GM19023 (cell line): ENCODE data around the gene EIF2AK2.

Experiments used
- ATAC-seq: cut with Tn5 transposase; IDR thresholded peaks from one replicate; pipeline ENCODE4 v1.9.1; 2021; ENCODE audit warnings: mild to moderate bottlenecking, moderate library complexity; ENCODE audit not compliant: unreplicated experiment

Gene EIF2AK2

GRCh38 chr2:37104178-37104577 is 52.6 kb downstream of the EIF2AK2 start:
- no peak for ATAC-seq

- ATAC-seq: no peak
These were observed 54.2 kb downstream of the EIF2AK2 start for GRCh38 chr2:37102588-37102987.

GRCh38 chr2:37100054-37100453 is 56.7 kb downstream of the EIF2AK2 start:
- ATAC-seq: no peak

GRCh38 chr2:37098416-37099118 is 58.2 kb downstream of the EIF2AK2 start:
- ATAC-seq: no peak

GRCh38 chr2:37096568-37096967 is 60.2 kb downstream of the EIF2AK2 start:
- ATAC-seq: no peak

GRCh38 chr2:37091873-37092272 is 64.9 kb downstream of the EIF2AK2 start:
- no peak for ATAC-seq

GRCh38 chr2:37090019-37090477 is 66.7 kb downstream of the EIF2AK2 start:
- peak; percentile 80 for ATAC-seq

GRCh38 chr2:37085731-37086147 is 71.0 kb downstream of the EIF2AK2 start:
- ATAC-seq: no peak

- ATAC-seq: no peak
These were observed 72.0 kb downstream of the EIF2AK2 start for GRCh38 chr2:37084797-37085196.

GRCh38 chr2:37083873-37084794 is 72.6 kb downstream of the EIF2AK2 start, which contains the start of the genes GPATCH11 and HEATR5B:
TSS of gene GPATCH11 (plus strand) at chr2:37084518. CDS start at chr2:37088382, 3,864 bp downstream.
TSS of gene HEATR5B (minus strand) at chr2:37084372. CDS start at chr2:37083414, 958 bp downstream.
- peak; percentile 88 for ATAC-seq

- ATAC-seq: no peak
These were observed 76.1 kb downstream of the EIF2AK2 start for GRCh38 chr2:37080689-37081088.

GRCh38 chr2:37080266-37080665 is 76.5 kb downstream of the EIF2AK2 start:
- ATAC-seq: no peak

- ATAC-seq: no peak
These were observed 85.8 kb downstream of the EIF2AK2 start for GRCh38 chr2:37070931-37071330.

- no peak for ATAC-seq
These were observed 88.1 kb downstream of the EIF2AK2 start for GRCh38 chr2:37068686-37069085.

GRCh38 chr2:37061776-37062175 is 95.0 kb downstream of the EIF2AK2 start:
- ATAC-seq: no peak

- no peak for ATAC-seq
These were observed 95.6 kb downstream of the EIF2AK2 start for GRCh38 chr2:37061013-37061711.

- ATAC-seq: no peak
These were observed 96.3 kb downstream of the EIF2AK2 start for GRCh38 chr2:37060446-37060845.

GRCh38 chr2:37059841-37060240 is 96.9 kb downstream of the EIF2AK2 start:
- no peak for ATAC-seq

- no peak for ATAC-seq
These were observed 104.0 kb downstream of the EIF2AK2 start for GRCh38 chr2:37052600-37053332.
